ENCODE measurements around the gene SLC12A7.

GRCh38 chr5:1008451-1009358 lies 103.2 kb downstream of the SLC12A7 start, which contains the start of gene NKD2:
- TF ChIP-seq CTCF (IDR thresholded peaks at IDR 0.05) (peak; percentile 54 to 83 (median 67)), POLR2A (IDR thresholded peaks at IDR 0.05) (no peak)

Data from testis (tissue), 2 donors.